COLO668 (cell line): ENCODE results near the gene GPR50.

Experiments
- DNase-seq: peaks from one replicate; lab custom pipeline; 2025; ENCODE audit not compliant: unreplicated experiment; lab: John Stamatoyannopoulos, UW

GPR50 gene

DNA sequence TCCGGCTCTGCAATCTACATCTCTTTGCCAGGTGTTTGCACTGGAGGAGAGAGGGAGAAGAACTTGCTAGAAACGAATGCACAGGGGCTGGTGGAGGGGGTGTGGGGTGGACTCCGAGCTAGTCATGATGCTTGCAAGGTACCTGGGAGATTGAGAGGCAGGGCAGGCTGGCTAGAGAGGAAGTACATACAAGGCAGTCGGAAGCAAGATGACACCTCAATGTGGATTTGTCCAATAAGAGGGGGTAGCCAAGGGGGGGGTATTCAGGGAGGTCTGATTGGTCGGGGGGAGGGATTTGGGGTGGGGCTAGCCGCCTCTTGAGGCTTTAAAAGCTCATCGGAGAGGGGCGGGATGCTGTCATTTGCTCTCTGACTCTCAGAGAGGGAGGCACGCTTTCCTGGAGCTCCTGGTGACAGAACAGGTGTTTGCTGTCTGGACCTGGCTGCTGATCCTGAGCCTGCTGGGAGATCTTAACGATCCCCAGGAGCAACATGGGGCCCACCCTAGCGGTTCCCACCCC, at the start of gene GPR50:
Gene GPR50 (plus strand): TSS at position 354 of the 520 bp plus-strand sequence. CDS start 138 bp downstream, at position 492.
- DNase-seq = no peak

DNA sequence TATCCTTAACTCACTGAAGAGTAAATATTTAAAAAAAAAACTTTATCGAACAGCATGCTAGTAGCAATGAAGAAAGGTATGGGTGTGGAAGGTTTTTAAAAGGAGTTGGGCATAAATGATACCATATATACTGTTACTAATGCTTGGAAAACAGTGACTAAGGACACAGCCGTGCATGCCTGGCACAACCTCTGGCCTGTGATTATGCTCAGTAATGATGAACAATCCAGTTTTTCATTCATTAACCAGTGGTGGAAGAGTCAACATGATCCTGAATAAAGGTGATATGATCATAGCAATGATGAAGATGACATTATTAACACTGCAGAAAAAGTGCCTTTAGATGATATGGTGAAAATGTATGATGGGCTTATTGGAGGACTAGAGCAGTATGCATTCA, 43.9 kb upstream of the GPR50 start:
- DNase-seq = no peak

DNA sequence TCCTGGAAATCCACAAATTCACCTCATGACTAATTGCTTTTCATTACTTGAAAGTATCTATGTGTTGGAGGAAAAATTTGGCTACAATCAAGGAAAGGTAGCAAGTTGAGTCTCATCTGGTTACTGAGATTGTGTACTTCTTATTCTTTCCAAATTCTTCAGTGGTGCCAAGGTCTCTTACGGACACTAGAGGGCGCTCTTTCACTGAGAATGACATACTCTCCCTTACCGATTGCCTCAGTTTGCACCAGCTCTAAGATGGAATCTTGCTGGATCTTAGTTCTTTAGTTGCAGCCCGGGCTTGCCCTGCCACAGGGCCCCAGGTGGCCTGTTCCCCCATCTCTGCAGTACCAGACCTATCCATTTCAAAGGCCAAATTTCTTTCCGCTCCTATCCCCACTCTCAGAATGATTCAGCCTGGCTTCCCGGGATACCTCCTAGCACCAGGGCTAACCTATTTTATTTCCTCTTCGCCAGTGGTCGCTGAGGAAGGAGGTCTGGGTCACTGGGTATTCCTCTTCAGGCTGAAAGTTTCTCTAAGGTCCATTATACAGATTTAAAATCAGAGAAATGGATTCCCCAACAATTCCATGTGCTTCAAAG, 24.6 kb upstream of the GPR50 start:
- peak; percentile 28 for DNase-seq

DNA sequence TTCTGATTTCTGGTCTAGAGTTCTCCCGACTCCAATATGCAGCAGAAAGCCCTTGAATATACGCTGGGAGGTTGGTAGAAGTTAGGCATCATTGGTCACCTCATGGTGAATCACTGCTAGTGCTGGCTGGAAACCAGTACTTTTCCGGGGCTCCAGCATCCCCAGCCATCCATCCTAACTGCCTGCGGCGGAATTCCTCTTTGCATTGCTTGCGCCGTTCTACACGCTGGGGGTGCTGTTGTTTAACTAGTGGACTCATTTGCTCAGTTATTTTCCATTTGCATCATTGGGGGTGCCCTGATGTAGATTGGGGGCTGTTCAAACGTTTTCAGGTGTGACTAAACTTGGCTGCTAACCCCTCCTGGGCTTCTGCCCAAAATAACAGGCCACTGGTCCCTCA, 23.3 kb upstream of the GPR50 start:
- no peak for DNase-seq

DNA sequence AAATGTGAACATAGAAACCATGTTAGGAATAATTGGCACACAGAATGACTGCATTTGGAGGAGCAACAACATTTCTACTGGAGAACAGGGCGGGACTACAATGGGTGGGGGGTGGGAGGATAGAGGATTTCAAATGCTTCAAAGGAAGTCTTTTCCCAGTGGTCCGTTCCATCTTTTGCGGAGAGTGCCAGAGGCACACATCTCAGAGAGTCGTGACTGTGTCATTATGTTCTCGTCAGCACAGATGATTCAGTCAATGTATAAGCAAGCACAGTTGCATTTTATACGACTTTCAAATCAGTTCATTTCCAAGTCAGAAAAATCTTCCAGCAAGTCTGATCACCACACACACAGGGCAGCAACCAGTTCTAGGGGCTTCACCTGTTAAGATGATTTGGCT, 22.7 kb upstream of the GPR50 start:
- no peak for DNase-seq

DNA sequence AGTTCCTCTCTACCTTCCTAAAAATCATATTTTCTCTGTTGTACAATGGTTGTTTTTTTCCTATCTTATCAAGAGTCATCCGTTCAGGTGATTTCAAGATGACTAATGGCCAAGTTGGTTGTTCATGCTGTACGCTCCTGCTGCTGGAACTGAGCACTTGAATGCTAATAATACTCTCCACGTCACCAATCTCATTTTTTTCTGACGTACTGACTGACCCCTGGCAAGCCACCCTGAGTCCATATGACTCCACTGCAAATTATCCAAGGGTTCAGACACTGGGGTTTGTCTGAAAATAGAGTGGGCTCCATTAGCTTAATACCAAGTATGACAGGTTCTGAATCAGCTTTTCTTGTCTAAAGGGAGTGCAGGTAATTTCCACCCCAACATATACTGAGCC, 21.1 kb upstream of the GPR50 start:
- DNase-seq = no peak

DNA sequence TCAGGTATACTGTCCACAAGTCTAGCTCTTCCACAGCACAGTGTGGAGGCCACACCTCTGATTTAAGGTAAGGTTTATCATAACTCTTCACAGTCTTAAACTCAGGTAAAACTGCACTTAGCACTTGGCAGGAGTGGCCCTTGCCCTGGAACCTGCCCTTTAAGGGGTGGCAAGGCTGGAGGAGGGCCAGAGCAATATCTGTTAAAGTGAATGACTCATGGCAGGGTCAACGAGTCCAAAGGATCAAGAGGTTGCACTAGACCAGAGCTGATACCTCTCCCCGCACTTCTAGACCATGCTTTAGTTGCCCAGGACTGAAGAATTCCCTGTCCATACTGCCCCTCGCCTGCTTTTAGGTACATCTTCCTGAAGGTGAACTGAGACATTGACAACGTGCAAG, 14.7 kb upstream of the GPR50 start:
- DNase-seq = no peak

DNA sequence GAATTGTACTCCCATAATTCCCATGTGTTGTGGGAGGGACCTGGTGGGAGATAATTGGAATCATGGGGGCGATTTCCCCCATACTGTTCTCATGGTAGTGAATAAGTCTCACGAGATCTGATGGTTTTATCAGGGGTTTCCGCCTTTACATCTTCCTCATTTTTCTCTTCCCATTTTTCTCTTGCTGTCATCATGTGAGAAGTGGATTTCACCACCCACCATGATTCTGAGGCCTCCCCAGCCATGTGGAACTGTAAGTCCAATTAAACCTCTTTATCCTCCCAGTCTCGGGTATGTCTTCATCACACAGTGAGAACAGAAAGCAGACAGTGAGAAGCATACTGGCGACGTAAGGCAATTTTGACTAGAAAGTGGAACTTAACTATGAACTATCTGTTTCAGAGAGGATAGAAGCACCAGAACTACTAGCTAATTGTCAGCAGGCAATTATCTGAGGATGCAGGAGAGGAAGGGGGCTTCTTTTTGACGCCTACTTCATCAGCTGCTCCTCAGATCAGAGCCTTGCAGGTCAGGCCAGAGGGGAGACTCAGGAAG, 8.5 kb upstream of the GPR50 start:
- no peak for DNase-seq

DNA sequence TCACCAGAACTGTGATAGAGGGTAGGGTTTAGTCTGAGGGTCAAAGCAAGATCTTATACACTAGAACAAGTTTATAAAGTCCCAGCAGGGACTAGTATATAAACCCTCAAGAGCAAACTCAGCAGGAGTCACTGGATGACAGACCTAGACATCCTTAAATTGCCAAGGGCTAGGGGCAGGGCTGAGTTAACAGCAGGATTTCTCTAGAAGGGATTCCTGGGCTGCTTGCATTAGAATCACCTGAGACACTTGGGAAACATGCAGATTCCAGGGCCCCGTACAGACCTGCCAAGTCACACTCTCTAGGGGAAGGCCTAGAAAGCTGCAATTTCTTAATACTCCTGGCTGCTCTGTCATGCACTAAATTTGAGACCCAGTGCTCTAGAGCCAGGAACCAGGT, 6.6 kb upstream of the GPR50 start:
- DNase-seq = no peak

DNA sequence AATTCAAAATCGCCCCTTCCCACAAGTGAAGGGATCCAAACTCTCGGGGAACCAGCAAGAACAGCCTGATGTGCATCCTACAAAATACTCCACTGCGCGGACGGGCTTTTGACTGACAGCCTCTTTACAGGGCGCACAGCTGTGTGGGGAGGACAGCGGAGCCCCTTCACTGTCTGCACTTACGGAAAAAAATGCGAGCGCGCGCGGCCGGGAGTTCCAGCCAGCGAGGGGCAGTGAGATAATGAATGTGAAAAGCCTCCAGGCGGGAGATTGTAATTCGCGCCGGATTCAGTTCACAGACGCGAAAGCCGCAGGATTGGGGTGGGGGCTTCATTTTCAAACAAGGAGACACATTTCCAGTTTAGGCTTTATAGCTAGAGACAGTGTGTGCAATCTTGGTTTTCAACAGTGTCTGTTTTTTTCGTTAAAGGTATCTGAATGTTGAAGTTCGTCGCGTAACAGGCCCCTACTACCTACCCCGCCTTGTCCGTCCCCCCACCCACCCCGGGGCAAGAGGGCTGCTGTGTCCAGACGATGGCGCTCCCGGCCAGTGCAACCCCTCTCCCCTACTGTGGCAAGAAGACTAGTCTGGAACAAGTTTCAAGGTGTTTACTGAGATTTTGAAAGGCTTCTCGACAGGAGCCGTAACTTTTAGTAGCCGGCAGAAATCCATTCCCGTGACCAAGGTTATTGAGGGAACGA, 1.7 kb upstream of the GPR50 start:
- DNase-seq = no peak

DNA sequence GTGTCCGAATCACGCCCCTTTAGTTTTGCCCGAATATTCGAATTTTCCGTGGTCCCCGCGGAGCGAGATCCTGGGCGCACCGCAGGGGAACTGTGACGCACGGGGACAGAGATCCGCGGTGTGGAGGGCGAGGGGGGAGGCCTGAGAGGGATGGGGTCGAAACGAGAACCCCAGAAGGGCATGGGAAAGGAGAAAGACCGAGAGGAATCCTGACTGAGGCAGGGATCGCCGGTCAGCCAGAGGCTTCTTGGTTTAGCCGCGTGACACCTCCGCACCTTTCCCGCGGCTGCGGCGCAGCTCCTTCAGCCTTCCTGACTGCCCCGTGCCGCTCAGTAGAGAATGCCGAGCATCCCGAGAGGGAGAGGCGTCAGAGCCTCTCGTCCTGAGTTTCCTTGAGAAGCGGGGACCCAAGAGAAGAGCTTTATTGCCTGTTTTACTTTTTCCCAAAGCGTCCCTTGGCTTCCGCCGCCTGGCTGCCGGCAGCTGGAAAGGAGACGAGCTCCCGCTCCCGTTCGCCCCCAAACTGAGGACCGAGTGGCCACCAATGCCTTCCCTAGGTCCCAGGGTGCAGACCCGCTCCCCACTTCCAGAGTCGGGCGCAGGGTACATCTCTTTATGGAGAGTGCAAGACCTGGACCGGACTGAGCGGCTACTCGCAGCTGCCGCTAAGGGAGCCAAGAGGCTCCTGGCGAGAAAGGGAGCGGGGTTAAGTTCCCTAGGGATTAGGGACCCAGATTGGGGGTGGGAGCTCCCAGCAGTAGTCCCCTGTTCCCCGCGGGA, 911 bp upstream of the GPR50 start:
- no peak for DNase-seq

DNA sequence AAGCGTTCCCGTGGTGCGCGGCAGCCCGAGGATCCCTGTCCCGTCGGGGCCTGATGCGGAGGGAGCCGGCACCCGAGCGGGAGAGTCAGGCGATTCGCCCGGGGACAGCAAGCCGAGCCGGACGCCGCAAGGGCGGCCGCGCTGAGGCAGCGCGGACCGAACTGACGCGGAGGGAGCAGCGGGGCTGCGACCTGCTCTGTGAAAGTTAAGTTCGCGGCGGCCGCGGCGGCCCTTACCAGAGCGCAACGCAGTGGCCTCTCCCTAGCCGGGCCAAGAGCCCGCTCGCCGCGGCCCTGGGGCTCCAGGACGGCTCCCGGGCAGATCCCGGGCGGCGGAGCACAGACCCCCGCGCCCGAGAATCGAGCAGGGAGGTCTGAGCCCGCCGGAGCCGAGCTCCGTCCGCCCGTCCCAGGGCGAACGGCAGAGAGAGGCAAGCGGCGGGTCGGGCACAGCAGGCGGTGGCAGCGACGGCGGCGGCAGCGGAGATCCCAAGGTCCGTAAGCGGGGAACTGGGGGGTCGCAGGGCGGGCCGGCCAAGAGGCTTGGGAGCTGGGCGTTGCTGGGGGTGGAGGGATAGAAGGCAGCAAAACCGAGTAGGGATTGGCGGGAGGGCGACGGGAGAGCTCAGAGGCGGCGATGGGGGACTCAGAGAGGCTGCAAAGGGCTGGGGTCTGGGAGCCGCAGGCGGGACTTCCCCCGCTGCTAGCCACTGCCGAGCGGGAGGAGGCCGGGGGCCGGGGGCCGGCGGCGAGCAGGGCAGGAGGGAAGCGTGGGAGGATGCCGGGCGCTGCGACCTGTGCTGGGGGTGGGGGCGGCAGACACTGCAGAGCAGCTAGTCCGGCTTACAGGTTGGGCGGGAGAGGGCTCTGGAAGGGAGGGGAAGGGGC, 1.0 kb downstream of the GPR50 start:
- DNase-seq = peak; percentile 29

DNA sequence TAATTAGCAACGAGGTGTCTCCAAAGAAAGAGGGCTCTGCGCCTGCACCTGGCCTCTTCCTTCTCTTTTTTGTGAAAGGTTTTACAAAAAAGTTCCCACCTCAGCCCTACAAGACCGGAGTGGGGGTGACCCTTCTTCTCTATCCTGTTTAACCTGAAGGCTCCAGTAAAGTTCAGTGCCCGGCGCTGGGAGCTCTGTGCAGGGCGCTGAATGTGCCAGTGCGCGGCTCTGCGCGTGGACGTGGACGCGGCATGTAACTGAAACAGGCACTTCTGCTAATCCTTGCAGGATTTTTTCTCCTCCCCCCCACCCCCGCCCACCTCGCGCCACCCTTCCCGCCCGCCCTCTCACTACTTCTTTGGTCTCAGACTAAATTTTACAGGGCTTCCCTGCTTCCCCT, 2.4 kb downstream of the GPR50 start:
- DNase-seq = no peak

DNA sequence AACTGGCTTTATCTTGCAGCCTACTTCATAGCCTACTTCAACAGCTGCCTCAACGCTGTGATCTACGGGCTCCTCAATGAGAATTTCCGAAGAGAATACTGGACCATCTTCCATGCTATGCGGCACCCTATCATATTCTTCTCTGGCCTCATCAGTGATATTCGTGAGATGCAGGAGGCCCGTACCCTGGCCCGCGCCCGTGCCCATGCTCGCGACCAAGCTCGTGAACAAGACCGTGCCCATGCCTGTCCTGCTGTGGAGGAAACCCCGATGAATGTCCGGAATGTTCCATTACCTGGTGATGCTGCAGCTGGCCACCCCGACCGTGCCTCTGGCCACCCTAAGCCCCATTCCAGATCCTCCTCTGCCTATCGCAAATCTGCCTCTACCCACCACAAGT, 4.0 kb downstream of the GPR50 start:
- DNase-seq = no peak

DNA sequence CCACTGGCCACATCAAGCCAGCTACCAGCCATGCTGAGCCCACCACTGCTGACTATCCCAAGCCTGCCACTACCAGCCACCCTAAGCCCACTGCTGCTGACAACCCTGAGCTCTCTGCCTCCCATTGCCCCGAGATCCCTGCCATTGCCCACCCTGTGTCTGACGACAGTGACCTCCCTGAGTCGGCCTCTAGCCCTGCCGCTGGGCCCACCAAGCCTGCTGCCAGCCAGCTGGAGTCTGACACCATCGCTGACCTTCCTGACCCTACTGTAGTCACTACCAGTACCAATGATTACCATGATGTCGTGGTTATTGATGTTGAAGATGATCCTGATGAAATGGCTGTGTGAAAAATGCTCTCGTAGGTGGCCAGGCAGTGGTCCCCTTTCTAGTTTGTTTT, 4.7 kb downstream of the GPR50 start:
- DNase-seq = no peak

DNA sequence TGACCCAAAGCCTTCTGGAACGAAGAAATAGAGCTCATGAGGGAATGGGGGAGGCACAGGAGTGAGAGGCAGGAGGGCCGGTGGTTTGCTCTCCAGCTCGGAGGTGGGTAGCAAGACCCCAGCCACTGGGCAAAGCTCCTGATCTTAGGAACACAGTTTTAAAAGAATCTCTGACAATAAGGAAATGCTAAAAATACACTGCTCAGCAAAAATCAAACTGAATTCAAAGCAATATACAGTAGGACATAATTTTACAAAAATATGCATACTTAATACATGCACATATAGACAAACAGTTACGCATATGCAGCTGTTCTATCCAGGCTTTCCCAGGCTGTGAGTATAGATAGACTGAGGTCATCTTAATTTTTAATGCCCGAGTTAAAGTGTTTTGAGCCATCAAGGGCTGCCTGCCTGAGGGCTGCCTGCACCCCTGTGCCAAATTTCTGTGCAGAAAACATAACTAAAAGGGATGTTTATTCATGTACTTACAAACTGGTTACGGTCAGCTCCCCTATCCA, 6.9 kb downstream of the GPR50 start:
- DNase-seq = no peak

DNA sequence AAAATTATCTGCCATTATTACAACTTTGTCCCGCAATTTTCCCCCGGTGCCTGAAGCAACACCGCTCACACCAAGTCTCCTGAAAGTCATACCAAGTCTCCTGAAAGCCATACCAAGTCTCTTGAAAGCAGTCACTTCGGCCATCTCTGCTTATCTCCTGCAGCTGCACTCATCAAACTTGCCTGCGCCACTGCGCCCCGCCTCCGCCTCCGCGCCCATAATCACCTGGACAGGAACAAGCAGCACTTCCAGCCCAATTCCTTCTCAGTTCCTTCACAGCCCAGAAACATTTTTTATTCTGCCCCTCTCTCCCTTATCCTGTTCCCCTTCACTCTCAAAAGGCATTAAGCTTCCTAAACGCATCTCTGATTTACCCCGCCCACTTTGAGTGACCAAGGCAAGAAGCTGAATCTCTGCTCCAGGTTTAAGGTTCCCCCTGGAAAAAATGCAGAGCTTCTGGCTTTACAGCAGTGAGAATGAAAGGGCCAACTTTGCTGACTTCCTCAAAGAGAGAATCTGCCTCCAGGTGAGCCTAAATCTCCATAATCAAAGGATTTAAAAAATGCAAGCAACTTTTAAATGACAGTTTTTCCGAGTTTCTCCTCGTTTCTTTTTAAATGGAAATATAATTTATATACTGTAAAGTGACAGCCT, 7.7 kb downstream of the GPR50 start:
- no peak for DNase-seq

DNA sequence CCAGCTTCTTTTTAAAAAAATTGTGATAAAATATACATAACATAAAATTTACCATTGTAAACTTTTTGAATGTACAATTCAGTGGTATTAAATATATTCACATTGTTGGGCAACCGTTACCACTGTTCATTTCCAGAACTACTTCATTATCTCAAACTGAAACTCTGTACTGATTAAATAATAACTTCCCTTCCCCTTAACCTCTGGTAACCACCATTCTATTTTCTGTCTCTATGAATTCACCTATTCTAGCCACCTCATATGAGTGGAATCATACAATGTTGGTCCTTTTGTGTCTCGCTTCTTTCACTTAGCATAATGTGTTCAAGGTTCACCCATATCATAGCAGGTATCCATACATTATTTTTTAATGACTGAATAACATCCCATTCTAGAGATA, 8.3 kb downstream of the GPR50 start:
- no peak for DNase-seq

DNA sequence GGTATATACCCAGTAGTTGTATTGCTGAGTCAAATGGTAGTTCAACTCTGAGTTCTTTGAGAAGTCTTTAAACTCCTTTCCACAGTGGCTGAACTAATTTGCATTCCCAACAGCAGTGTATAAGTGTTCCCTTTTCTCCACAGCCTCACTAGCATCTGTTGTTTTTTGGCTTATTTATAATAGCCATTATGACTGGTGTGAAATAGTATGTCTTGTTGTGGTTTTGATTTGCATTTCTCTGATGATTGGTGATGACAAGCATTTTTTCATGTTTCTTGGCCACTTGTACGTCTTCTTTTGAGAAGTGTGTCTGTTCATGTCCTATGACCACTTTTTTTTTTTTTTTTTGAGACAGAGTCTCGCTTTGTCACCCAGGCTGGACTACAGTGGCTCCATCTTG, 30.5 kb downstream of the GPR50 start:
- DNase-seq = no peak

DNA sequence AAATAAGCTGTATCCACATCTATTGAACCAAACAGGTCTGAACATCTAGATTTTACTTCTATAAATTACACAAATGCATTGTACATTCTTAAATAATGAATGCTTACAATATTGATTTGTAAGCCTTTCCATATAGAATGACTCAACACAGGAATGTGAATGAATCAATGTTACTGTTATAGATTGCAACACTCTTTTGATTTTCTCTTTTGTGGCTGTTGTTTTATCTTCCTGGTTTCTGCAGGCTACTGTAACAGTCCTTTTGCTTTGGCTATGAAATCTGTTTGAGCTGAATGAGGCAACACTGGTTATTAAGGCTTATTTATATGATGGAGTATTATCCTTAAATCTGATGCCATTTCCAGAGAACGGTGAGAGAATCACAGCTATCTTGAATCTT, 49.5 kb downstream of the GPR50 start:
- DNase-seq = no peak
